Middle frontal gyrus (tissue), 1 donor: ENCODE measurements around the gene HEBP1.

Experiments used
- DNase-seq: peaks from one replicate; pipeline ENCODE4 v3.0.0-alpha.2; 2015; ENCODE audit warnings: low spot score; ENCODE audit errors: extremely low spot score

The HEBP1 gene

DNA sequence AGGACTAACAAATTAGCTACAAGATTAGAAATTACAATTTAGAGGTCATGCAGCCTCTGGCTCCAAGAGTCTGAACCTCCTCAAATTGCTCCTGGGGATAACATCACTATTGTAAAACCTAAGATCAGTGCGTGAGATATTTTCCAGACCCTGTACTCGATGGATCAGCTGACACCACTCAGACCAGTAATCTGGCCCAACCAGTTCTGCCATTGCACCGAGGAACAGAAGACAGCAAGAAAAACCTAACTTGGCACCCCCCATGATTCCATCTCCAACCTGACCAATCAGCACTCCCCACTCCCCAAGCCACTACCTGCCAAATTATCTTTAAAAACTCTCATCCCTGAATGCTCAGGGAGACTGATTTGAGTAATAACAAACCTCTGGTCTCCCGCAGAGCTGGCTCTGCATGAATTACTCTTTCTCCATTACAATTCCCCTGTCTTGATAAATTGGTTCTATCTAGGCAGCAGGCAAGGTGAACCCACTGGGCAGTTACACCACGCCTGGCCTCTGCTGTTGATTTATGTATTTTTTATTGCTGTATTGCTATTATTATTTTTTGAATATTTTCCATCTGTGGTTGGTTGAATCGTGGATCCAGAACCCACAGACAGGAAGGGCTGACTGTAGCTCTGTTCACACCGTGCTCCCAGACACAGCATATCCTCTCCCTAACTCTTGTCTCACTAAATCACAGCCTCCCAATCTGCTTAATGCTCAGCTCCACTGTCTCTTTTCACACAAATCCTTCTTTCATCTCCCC, 9.2 kb downstream of the HEBP1 start:
- no peak for DNase-seq

DNA sequence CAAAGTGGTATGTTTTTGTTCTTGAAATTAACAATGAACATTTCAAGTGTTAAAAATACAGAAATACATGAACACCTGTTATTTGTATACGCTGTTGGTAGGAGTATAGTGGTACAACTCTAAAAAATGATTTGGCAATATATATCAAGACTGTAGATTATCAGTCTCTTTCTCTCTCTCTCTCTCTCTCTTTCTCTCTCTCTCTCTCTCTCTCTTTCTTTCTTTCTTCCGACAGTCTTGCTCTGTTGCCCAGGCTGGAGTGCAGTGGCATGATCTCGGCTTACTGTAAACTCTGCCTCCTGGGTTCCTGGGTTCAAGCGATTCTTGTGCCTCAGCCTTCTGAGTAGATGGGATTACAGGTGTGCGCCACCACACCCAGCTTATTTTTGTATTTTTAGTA, 12.6 kb downstream of the HEBP1 start:
- DNase-seq = no peak

DNA sequence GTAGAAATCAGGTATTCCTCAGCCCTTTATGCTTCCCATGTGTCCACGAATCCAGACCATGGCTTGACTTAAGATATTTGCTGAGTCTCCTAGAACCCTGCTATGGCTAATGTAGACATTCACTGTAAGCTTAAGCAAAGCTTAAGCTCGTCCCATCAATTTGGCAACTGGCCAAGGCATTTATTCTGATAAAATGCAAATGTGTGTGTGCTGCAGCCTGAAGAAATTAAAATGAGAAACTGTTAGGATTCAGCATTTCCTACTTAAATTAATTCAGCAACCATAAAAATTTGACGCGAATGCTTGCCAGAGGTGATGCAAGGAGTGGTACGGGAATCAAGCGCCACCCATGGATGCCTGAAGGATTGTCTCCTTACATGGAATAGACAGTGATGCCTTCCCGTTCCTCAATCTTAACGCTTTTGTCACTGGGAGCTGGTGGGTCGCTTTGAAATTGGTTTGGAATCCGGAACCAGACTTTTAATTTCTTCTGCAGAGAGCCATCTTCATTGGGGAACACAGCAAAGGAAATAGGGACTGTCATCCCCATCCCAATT, 13.2 kb downstream of the HEBP1 start:
- no peak for DNase-seq

DNA sequence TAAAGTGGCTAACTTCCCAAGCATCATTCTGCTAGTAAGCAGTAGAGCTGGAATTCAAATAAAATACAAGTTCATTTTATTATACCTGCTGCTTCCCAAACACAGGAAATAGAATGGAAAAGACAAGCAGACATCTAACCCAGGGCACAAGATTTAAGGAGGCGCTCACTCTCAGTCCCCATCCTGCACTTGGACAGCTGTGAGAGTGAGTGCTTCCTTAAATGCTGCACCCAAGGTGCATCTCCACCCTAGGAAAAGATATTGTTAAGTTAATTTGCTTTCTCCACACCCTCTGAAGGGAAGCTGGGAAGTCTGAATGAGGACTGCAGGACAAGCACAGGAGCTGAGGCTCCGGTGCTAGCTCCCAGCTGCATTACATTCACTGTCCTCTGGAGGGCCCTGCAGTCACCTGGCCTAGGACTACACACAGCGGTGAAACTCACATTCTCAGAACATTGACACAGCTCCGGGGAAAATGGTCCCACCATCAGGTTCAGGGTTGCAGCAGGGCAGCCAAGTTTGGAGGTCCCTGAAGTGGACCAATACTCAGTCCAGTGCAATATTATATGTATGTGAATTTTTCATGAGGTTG, 14.2 kb downstream of the HEBP1 start:
- no peak for DNase-seq

DNA sequence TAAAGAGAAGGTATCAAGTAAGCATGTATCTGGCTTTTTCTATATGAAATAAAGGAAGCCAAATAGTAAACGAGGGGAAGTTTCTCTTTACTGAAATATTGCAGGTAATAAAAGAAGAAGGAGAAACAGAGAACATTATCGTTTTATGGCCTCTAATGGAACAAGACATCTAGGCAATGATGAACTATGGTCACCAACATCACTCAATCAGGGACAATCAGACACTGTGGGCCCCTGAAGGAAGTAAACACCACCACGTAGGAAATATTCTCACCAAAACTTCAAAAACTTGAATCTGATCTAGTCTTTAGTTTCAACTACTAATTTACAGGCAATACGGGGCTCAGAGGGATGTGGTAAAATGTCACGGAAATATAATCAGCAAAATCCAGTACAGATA, 15.9 kb downstream of the HEBP1 start:
- DNase-seq = no peak

DNA sequence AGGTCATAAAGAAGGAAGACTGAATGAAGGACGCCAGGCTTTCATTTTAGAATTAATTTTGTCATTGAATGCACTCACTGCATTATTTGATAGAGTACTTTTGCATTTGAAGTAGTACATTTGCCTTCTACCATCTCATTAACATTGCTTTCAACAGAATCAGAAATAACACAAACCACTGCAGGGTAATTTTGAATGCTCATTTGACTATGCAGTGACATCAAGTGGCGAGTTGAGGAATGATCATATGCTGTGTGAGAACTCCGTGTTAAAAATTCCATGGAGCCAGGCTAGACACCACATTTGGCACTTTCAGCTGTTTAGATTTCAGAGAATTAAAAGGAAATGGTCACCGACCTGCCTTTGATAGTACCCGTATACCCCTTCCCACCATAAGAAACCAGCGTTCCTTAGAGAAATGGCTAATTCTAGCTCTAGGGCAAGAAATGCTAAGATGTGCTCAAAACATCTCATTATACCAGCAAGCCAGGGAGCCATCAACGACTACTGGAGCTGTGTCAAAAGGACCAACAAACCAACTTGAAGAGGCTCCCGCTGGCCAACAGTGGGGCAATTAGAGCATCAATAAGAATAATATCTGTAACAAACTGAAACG, 16.5 kb downstream of the HEBP1 start:
- DNase-seq = peak; percentile 73

DNA sequence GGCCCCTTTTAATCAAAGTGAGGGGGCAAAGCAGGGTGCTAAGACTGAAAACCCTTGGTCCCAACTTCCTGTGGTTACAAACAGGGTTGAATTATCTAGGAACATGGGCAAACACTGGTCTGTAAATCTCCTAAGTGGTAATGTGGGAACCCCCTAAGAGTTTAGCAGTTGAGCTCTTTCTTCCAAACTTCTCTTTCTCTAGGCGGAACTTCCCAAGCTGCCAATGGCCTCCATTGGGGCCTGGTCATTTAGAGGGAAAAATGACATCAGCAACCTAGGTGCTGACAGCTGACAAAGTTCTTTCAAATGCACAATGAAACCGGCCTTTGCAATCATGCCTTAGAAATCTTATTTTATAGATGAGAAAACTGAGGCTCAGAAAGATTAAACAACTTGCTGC, 17.7 kb downstream of the HEBP1 start:
- no peak for DNase-seq

DNA sequence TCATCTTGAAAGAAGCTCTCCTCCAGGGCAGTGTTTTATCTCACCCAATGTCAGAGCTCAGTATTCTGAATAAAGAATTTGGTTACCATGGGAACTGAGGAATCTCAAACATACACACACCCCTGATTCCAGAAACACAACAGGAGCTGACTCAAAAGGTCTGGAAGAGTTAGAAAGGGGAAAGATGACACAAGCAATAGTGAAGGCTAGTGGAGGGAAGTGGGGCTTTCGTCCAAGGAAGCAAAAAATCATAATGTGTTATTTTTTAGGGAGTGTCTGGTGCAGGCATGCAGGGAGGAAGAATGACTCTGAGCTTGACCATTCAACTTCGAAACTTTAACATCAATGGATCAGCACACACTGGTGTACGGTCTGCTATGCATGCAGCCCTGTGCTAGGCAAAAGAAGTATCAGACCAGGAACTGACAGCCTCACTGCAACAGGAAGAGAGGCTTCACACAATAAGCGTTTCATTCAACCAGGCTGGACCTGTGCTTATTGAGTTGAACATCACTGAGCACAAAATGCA, 20.3 kb downstream of the HEBP1 start:
- DNase-seq = no peak

DNA sequence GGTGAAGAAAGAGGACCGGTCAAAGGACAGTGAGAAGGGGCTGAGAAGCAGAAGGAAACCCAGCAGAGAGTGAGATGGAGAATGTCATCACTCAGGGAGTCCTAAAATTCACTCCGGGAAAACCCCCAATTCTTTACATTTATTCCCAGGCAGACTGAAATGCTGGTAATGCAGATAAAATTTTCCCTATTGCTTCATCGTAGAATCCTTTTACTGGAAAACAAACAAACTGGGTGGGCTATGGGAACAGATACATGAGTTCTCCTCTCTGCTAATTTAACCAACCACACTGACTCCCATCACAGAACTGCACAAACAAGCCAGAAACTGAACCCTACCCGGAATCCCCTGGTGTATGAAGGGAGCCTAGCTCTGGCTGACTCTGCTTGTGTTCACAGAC, 20.9 kb downstream of the HEBP1 start:
- DNase-seq = no peak

DNA sequence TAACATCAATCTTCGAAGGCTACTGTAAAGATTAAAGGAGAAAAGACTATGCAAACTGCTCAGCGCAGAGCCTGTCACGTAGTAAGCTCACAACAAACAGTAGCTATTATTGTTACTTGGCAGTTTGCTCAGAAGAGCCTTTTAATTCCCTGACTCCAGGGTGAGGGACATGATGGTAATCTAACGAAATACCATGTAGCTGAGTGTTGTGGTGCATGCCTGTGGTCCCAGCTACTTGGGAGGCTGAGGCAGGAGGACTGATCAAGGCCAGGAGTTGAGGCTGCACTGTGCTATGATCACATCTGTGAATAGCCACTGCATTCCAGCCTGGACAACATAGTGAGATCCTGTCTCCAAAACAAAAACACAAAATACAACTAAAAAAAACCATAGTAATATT, 22.8 kb downstream of the HEBP1 start:
- DNase-seq = no peak

DNA sequence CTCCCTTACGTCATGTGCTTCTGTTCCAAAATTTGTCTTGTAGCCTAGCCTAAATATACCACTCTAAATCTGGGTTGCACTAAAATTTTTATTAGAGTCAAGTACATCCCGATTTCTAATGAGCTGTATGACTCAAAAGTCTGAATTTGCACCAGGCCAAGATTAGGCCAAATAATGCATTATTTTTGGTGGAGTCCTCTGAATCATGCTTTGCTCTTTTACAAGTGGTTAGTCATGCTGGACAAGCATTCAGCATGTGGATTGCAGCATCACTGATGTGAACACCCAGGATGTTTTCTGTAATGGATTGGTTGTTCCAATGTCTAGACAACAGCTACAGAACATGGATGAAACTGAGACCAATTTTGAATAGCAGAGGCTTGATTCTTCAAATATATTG, 23.7 kb downstream of the HEBP1 start:
- no peak for DNase-seq

DNA sequence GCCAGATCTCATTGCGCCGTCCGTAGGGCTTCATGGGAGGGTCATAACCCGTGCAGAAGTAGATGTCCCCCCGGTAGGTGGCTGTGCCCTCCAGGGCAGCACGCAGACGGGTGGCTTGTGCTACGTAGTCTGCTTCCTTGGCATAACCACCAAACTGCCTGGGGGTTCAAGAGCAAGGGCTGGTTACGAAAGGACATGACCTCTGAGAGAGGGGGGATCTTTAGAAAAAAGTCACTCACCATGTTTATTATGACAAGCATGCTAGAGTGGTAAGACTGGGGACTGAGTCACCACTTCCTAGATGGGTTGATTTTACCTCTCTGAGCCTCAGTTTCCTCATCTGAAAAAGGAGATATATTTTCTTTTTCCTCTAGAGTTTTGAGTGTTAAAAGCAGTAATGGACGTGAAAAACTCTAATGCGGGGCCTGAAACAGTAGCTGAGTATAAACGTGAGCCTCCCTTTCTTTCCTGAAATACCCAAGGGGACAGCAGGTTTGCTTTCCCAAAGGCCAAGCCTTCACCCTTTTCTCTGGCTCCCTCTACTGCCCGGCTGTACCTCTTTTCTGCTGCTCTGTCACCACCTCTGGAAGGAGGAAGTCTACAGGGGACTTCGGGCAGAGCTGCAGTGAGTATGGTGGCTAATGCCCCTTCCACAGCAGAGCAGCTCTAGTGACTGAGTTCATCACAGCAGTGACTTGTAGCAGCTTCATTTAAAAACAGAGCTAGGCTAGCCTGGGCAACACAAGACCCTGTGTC, 24.6 kb downstream of the HEBP1 start:
- DNase-seq = no peak

DNA sequence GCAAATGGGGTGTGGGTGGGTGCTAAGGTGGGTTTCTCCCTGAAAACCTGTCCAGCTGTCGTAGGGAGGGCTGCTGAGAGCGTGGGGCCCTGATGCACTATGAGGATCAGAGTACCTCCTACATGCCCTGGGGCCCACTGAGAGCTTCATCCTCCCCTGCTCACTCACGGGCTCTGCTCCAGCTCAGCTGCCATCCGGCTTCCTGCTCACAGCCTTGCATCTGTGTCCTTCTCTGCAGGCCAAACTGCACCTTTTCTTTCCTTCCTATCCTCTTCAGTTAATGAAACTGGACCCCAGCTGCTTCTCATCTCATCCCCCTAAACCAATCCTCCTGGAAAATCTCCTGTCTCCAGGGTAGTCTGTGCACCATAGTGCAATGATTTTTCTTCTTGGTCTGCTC, 25.9 kb downstream of the HEBP1 start:
- DNase-seq = no peak

DNA sequence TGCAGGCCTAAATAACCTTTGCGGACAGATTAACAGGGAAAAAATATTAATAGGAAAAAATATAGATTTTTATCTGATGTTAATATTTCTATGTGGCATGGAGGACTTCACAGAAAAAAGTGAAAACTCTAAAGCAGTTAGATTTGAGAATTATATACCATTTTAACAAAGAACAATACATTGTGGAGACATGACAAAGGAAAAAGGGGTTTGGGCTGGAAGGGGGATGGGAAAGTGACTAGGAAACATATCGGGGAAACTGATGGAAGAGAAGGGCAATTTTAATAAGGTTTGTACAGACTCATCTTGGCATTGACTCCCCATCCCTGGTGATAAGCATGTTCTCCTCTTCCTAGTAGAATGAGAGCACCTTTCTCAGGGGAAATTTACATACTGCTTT, 27.0 kb downstream of the HEBP1 start:
- no peak for DNase-seq

DNA sequence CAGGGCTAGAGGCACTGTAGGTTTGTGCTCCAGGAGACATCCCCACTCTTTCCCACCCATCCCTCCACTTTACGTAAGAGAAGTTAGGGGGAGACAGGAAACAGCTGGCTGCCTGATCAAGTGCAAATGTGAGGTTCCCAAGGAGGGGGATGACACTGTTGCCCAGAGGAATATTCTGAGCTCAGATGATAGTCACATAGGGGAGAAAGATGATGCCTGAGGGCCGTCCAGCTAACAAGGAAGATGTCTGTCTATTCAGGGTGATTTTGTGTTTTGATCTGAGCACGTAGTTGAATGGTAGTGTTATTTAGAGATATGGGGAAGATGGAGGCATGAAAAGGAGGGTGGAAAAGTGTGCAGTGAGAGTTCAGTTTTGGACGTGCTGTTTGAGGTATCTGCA, 34.2 kb downstream of the HEBP1 start:
- no peak for DNase-seq

DNA sequence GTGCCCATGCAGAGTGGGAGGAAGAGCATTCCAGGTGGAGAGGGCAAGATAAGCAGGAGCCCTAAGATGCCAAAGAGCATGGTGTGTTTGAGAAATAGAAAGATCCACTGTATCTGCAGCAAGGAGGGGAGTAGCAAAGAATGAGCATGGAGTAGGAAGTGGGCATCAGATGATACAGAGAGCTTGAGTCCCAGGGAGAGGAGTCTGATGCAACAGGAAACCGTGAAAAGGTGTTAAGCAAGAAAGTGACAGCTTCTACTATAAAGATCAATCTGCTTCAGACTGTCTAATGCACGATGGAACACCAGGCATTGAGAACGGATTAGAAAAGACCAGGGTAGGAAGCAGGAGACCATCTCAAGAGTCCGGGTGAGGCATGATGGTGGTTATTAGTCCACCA, 35.8 kb downstream of the HEBP1 start:
- DNase-seq = no peak

DNA sequence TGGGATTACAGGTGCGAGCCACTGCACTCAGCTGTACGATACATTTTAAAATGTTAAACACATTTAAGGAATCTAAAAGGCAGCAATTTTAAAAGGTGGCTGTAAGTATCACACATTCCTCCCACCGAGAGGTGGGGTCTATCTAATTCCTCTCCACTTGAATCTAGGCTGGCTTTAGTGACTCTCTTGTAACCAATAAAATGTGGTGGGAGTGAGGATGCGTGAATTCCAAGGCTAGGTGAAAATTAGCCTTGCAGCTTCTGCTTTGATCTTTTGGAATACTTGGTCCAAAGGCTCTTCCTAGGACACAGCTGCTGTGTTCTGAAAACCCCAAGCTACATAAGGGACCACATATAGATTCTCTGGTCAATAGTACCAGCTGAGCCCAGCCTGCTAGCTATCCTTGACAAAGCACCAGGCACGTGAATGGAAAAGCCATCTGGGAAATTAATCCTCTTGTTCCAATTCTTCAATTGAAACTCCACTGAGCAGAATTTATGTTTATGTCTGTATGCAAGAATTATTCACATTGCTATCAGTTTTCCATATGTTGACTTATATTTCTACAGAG, 39.3 kb downstream of the HEBP1 start:
- DNase-seq = no peak

DNA sequence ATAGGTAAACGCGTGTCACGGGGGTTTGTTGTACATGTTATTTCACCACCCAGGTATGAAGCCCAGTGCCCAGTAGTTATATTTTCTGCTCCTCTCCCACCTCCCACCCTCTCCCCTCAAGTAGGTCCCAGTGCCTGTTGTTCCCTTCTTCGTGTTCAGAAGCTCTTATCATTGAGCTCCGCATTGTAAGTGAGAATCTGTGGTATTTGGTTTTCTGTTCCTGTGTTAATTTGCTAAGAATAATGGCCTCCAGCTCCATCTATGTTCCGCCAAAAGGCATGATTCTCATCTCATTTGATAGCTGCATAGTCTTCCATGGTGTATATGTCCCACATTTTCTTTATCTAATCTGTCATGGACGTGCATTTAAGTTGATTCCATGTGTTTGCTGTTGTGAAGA, 41.2 kb downstream of the HEBP1 start:
- DNase-seq = no peak

DNA sequence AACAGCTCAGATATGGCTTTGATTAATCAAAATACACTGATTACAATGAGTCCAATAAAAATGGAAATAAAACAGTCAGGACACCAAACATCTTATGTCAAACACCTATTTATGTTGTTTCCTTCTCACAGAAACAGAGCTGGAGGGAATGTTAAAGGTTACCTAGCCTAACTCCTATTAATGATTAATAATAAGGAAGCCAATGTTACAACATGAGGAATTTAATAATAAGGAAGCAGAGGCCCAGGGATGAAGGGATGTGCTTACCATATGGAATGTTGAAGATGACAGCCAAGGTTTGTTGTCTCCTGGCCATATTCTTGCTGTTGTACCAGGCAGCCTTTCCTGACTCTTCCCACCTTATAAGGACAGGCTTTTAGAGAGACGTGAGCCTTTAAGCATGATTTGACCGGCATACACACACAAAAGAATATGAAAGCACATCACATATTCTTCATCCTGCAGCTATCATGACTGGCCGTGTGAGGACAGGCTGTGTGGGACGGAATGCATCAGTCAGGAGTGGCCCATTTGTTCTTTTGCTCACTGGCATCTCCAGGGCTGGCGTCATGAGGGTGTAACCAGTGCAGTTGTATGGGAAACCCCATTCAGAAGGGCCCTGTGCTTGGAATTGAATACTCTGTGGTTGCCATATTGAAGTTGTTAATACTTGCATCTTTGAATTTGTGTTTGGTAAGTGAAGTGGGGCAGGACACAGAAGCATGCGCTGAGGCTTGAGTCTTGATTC, 45.0 kb downstream of the HEBP1 start:
- DNase-seq = no peak

DNA sequence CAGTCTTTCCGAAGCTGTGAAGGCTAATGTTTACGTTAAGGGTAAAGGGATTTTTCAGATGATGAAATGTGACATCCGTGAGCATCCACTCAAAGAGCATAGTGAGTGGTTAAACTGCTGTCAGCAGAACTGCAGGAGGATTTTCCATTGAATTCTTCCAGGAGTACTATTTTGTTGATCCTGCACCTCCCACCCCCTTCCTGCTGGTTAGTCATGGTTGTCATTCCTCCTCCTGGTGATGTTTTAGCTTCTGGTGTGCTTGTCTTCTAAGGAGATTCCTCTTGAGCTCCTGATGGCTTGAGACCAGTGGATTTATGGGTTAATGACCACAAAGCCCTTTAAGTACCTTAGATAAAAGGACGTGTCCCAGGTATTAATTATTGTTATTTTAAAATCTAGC, 45.7 kb downstream of the HEBP1 start:
- DNase-seq = no peak

DNA sequence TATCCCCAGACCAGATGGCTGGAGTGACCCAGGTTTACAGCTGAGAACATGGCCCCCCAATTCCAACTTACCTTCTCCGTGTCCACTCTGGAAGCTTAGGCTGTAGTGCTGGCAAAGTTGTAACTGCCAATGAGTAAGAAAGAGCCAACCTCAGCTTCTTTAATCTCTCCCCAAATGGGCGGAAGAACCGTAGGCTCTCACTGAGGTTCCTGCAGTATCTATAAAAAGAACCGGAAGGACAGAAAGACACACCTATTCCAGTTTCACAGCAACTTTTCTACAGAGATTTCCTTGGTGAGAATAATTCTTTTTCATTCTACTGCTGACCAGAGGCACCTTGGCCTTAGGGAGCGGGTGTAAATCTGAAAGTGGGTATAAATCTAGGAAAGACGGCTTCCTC, 48.0 kb downstream of the HEBP1 start, which contains the start of gene GPRC5D:
Gene GPRC5D (minus strand): TSS at position 135 of the 400 bp plus-strand sequence. CDS start 1,786 bp downstream, outside the sequence.
- DNase-seq = no peak
